GM23338 (cell line): Measurements from ENCODE around the gene ESPN. TPM values are rescaled to one million over a fixed set of nuclear protein-coding genes. Genes with fewer than 3 reads are reported as not detected.
A peak's percentile ranks its signal among the peaks of the same experiment; 100 is the strongest.

Experiments
- ATAC-seq: fragments of 200-7000 bp; cut with Tn5 transposase; 3 replicates; pipeline ENCODE4 v1.9.1; 2020
- DNase-seq: peaks from one replicate; pipeline ENCODE4 v3.0.0-alpha.2; 2015; ENCODE audit warnings: low spot score
- H2AFZ ChIP-seq: fragments of 200-600 bp; sonication (generic); 2 replicates; pipeline ENCODE4 v1.8.0; 2016; ENCODE audit warnings: antibody characterized with exemption, mild to moderate bottlenecking, moderate library complexity
- H3F3A ChIP-seq: fragments of 200-600 bp; sonication (generic); replicated peaks from 2 replicates; pipeline ENCODE4 v1.8.0; 2017; ENCODE audit warnings: antibody characterized with exemption, mixed run types, low read depth
- H3K27ac ChIP-seq: fragments of 200-600 bp; sonication (generic); 2 replicates; pipeline ENCODE4 v1.6.1; 2016; ENCODE audit warnings: low read depth
- H3K27me3 ChIP-seq: fragments of 200-600 bp; sonication (generic); 2 replicates; pipeline ENCODE4 v1.8.0; 2016; ENCODE audit warnings: mild to moderate bottlenecking, mixed run types, moderate library complexity; ENCODE audit not compliant: insufficient read depth
- H3K36me3 ChIP-seq: fragments of 200-600 bp; sonication (generic); 2 replicates; pipeline ENCODE4 v1.8.0; 2016; ENCODE audit warnings: mild to moderate bottlenecking; ENCODE audit not compliant: insufficient read depth
- H3K4me1 ChIP-seq: fragments of 200-600 bp; sonication (generic); 2 replicates; pipeline ENCODE4 v1.8.0; 2016; ENCODE audit warnings: mild to moderate bottlenecking, moderate library complexity; ENCODE audit not compliant: insufficient read depth
- H3K4me2 ChIP-seq: fragments of 200-600 bp; sonication (generic); 2 replicates; pipeline ENCODE4 v1.7.1; 2017; ENCODE audit warnings: mixed run types
- H3K4me3 ChIP-seq: fragments of 200-600 bp; sonication (generic); 2 replicates; pipeline ENCODE4 v1.6.1; 2016; ENCODE audit warnings: mixed run types
- H3K79me2 ChIP-seq: fragments of 200-600 bp; sonication (generic); replicated peaks from 2 replicates; pipeline ENCODE4 v1.8.0; 2017; ENCODE audit warnings: mild to moderate bottlenecking; ENCODE audit not compliant: insufficient read depth
- H3K9me2 ChIP-seq: fragments of 200-600 bp; sonication (generic); 2 replicates; pipeline ENCODE4 v1.8.0; 2017; ENCODE audit not compliant: insufficient read depth
- H4K20me1 ChIP-seq: fragments of 200-600 bp; sonication (generic); replicated peaks from 2 replicates; pipeline ENCODE4 v1.8.0; 2017; ENCODE audit warnings: mild to moderate bottlenecking; ENCODE audit not compliant: insufficient read depth
- H3K27ac Mint-ChIP-seq: 2 replicates; pipeline ENCODE4 v1.8.0; 2020; ENCODE audit warnings: inconsistent platforms, mild to moderate bottlenecking, moderate library complexity, mixed read lengths
- H3K27me3 Mint-ChIP-seq: 3 replicates; pipeline ENCODE4 v1.8.0; 2022; ENCODE audit warnings: low read depth, mild to moderate bottlenecking, moderate library complexity, mixed read lengths, inconsistent platforms; ENCODE audit not compliant: insufficient read depth, poor library complexity
- H3K36me3 Mint-ChIP-seq: 3 replicates; pipeline ENCODE4 v1.8.0; 2021; ENCODE audit warnings: low read depth, mild to moderate bottlenecking, inconsistent platforms, moderate library complexity, mixed read lengths
- H3K4me1 Mint-ChIP-seq: 3 replicates; pipeline ENCODE4 v1.8.0; 2020; ENCODE audit warnings: mild to moderate bottlenecking, inconsistent platforms, mixed read lengths
- H3K4me3 Mint-ChIP-seq: 3 replicates; pipeline ENCODE4 v1.8.0; 2021; ENCODE audit warnings: moderate library complexity, mild to moderate bottlenecking, inconsistent platforms, mixed read lengths
- H3K9me3 Mint-ChIP-seq: 3 replicates; pipeline ENCODE4 v1.8.0; 2020; ENCODE audit warnings: moderate library complexity, mild to moderate bottlenecking, inconsistent platforms, mixed read lengths
- EZH2 ChIP-seq: fragments of 200-600 bp; sonication (generic); IDR thresholded peaks from one replicate; pipeline ENCODE4 v1.8.0; 2017; ENCODE audit warnings: antibody characterized with exemption, mild to moderate bottlenecking, low read depth; ENCODE audit not compliant: unreplicated experiment
- REST ChIP-seq: IDR thresholded peaks from one replicate; pipeline ENCODE4 v1.6.1; 2018; ENCODE audit warnings: antibody characterized with exemption; ENCODE audit not compliant: unreplicated experiment
- STAT1 ChIP-seq: IDR thresholded peaks from one replicate; pipeline ENCODE4 v1.6.1; 2016; ENCODE audit warnings: antibody characterized with exemption; ENCODE audit not compliant: unreplicated experiment
- ZNF331 ChIP-seq: fragments of 250-450 bp; sonication (Bioruptor Pico); IDR thresholded peaks from 2 replicates; pipeline ENCODE4 v1.5.0; 2020; ENCODE audit warnings: low read depth, mild to moderate bottlenecking, moderate library complexity
- ZNF462 ChIP-seq: fragments of 250-450 bp; sonication (Bioruptor Pico); IDR thresholded peaks from 2 replicates; pipeline ENCODE4 v1.5.0; 2020; ENCODE audit warnings: mild to moderate bottlenecking, moderate library complexity
- polyA plus RNA-seq: library from polyadenylated mRNA; unstranded; fragments of >200 nt; fragmentation: Nextera tagmentation; extraction: Ambion mirVana; gene quantifications from 2 replicates; pipeline ENCODE4 v1.2.1, GENCODE V29; 2016
- total RNA-seq: library from RNA; depleted of rRNA; stranded (reverse); fragments of >200 nt; shearing (Covaris generic); gene quantifications from 2 replicates; pipeline ENCODE4 v1.2.3, GENCODE V29; 2014
- TF ChIP-seq, protein P1 (sequence below), 2 experiments: fragments of 200-600 bp in 1 of 2; sonication (generic) in 1 of 2; conservative IDR thresholded peaks; 2 replicates each; pipeline versions ENCODE4 v1.5.1 to v1.6.1; 2016 to 2017; ENCODE audit warnings: antibody characterized with exemption in 2 of 2, low read depth in 2 of 2, mild to moderate bottlenecking in 2 of 2, moderate library complexity in 1 of 2

Gene ESPN
- total and polyA plus RNA-seq, 2 experiments from 2014 or later = 12.2 to 13.6 TPM

GRCh38 chr1:6495041-6495441 is 70.5 kb downstream of the ESPN start (continued):
- TF ChIP-seq STAT1 = no peak
- TF ChIP-seq ZNF331 (CRISPR knock-in tag) = no peak

DNA sequence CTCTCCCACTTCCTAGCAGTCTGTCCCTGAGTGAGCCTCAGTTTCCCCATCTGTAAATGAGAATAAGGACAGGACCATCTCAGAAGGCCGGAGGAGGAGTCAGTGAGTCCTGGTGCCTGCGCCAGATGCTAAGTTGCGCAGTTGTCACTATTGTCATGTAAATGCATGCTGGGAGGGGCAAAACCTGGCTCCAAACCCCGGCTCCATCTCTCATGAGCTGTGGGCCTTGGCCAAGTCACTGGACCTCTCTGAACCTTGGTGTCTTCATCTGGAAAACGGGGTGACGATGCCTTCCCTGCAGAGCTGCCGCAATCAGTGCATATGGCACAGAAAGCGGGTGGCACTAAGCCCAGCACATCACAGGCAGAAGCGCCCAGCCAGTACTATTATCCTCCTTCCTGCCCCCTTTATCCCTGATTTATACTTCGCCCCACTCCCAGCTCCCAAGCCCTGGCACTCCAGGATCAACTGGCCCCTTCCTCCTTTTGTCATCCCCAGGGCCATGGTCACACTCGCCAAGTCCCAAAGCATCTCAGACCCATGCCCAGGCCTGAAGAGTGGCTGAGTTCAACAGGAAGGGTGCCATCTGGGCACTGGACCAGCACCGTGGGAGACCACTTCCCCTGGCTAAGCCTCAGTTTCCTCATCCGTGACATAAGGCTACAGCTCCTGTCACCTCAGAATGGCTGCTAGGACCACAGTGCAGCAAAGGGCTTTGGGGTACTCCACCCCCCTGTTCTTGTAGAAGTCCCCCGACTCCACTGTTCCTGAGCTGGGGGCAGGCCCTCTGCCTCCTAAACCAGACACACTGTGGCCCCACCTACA is 71.2 kb downstream of the ESPN start:
- Mint-ChIP-seq H3K4me1 (peaks cover 34% of the 10 kb centered on the region), H3K9me3 (no peaks in the 10 kb centered on the region), H3K27me3 (peaks cover 32% of the 10 kb centered on the region), H3K4me3 (peak overlapping the region; percentile 72), H3K36me3 (no peaks in the 10 kb centered on the region), H3K27ac (no peak overlapping the region)
- peaks cover 30% of the 10 kb centered on the region for H3K27me3 ChIP-seq
- no peak overlapping the region for H2AFZ ChIP-seq
- no peaks in the 10 kb centered on the region for H4K20me1 ChIP-seq
- no peak overlapping the region for H3K27ac ChIP-seq
- peaks cover 14% of the 10 kb centered on the region for H3F3A ChIP-seq
- DNase-seq (peak; percentile 78), ATAC-seq (peak; percentile 13)
- H3K79me2 ChIP-seq = no peaks in the 10 kb centered on the region
- H3K4me3 ChIP-seq = peak overlapping the region; percentile 85
- H3K36me3 ChIP-seq = no peaks in the 10 kb centered on the region
- H3K4me1 ChIP-seq = peaks cover 33% of the 10 kb centered on the region
- TF ChIP-seq STAT1 = no peak
- H3K9me2 ChIP-seq = no peaks in the 10 kb centered on the region
- peak overlapping the region; percentile 99 for H3K4me2 ChIP-seq

GRCh38 chr1:6496365-6496721 is 71.8 kb downstream of the ESPN start:
- Histone ChIP-seq H4K20me1 (no peaks in the 10 kb centered on the region), H3F3A (peaks cover 10% of the 10 kb centered on the region), H3K9me2 (no peaks in the 10 kb centered on the region), H3K36me3 (no peaks in the 10 kb centered on the region), H3K4me1 (peaks cover 28% of the 10 kb centered on the region), H3K79me2 (no peaks in the 10 kb centered on the region), H3K27ac (no peak overlapping the region), H3K4me3 (peak overlapping the region; percentile 85), H3K4me2 (peak overlapping the region; percentile 99), H2AFZ (peak overlapping the region; percentile 69; the same call in 1 of the 2 replicates), H3K27me3 (peaks cover 30% of the 10 kb centered on the region)
- H3K36me3 Mint-ChIP-seq = no peaks in the 10 kb centered on the region
- H3K4me1 Mint-ChIP-seq = peaks cover 31% of the 10 kb centered on the region
- H3K27me3 Mint-ChIP-seq = peaks cover 38% of the 10 kb centered on the region
- H3K4me3 Mint-ChIP-seq = peak overlapping the region; percentile 72
- H3K27ac Mint-ChIP-seq = no peak overlapping the region
- peak; percentile 20 for ATAC-seq
- no peaks in the 10 kb centered on the region for H3K9me3 Mint-ChIP-seq
- peak; percentile 43 for DNase-seq
- TF ChIP-seq, protein P1, sequence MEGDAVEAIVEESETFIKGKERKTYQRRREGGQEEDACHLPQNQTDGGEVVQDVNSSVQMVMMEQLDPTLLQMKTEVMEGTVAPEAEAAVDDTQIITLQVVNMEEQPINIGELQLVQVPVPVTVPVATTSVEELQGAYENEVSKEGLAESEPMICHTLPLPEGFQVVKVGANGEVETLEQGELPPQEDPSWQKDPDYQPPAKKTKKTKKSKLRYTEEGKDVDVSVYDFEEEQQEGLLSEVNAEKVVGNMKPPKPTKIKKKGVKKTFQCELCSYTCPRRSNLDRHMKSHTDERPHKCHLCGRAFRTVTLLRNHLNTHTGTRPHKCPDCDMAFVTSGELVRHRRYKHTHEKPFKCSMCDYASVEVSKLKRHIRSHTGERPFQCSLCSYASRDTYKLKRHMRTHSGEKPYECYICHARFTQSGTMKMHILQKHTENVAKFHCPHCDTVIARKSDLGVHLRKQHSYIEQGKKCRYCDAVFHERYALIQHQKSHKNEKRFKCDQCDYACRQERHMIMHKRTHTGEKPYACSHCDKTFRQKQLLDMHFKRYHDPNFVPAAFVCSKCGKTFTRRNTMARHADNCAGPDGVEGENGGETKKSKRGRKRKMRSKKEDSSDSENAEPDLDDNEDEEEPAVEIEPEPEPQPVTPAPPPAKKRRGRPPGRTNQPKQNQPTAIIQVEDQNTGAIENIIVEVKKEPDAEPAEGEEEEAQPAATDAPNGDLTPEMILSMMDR (conservative IDR thresholded peaks at IDR 0.05; ENCODE audit: low read depth in 2 of 2) = no peak
- TF ChIP-seq ZNF462 (CRISPR knock-in tag) = no peak
- TF ChIP-seq REST = no peak
- TF ChIP-seq ZNF331 (CRISPR knock-in tag) = no peak
- TF ChIP-seq EZH2 = no peak
